Natural killer cell treated with Interleukin-12 subunit alpha and Interleukin-12 subunit beta and Interleukin-15 and Interleukin-18, amount 100 ng/mL, for 72 hours (primary cell): ENCODE data around the gene FAM219A. TPM values are rescaled to one million over a fixed set of nuclear protein-coding genes. Genes with fewer than 3 reads are reported as not detected.

Experiments used
- ATAC-seq, 2 donors: fragments of 150-1000 bp; cut with Tn5 transposase in 1 of 2; sonication (Bioruptor Pico), chemical (Tn5 transposase) in 1 of 2; 2 replicates each; pipeline ENCODE4 v1.10.0; 2021
- DNase-seq: peaks from one replicate; pipeline ENCODE4 v3.0.0; 2022; ENCODE audit warnings: low spot score
- H3K27ac Mint-ChIP-seq, 2 donors: 1 replicate in 1 of 2; 2 replicates in 1 of 2; pipeline ENCODE4 v1.8.0; 2022; ENCODE audit warnings: mixed read lengths in 2 of 2, mild to moderate bottlenecking in 1 of 2, moderate library complexity in 1 of 2
- H3K27me3 Mint-ChIP-seq, 2 donors: 1 replicate in 1 of 2; 2 replicates in 1 of 2; pipeline ENCODE4 v1.8.0; 2022; ENCODE audit warnings: mixed read lengths in 2 of 2
- H3K36me3 Mint-ChIP-seq: one replicate; pipeline ENCODE4 v1.8.0; 2022; ENCODE audit warnings: mixed read lengths
- H3K4me1 Mint-ChIP-seq, 2 donors: 1 replicate in 1 of 2; 2 replicates in 1 of 2; pipeline ENCODE4 v1.8.0; 2022; ENCODE audit warnings: low read depth in 2 of 2, mixed read lengths in 2 of 2, mild to moderate bottlenecking in 1 of 2
- H3K4me3 Mint-ChIP-seq: one replicate; pipeline ENCODE4 v1.8.0; 2022; ENCODE audit warnings: mixed read lengths
- H3K9me3 Mint-ChIP-seq: 2 replicates; pipeline ENCODE4 v1.8.0; 2022; ENCODE audit warnings: mixed read lengths
- total RNA-seq, 2 donors: library from RNA; stranded (reverse); gene quantifications; one replicate each; pipeline ENCODE4 v1.2.3, GENCODE V29; 2022

Gene FAM219A
- total RNA-seq, 2 donors from 2014 or later: 21.4 to 23.5 TPM

DNA sequence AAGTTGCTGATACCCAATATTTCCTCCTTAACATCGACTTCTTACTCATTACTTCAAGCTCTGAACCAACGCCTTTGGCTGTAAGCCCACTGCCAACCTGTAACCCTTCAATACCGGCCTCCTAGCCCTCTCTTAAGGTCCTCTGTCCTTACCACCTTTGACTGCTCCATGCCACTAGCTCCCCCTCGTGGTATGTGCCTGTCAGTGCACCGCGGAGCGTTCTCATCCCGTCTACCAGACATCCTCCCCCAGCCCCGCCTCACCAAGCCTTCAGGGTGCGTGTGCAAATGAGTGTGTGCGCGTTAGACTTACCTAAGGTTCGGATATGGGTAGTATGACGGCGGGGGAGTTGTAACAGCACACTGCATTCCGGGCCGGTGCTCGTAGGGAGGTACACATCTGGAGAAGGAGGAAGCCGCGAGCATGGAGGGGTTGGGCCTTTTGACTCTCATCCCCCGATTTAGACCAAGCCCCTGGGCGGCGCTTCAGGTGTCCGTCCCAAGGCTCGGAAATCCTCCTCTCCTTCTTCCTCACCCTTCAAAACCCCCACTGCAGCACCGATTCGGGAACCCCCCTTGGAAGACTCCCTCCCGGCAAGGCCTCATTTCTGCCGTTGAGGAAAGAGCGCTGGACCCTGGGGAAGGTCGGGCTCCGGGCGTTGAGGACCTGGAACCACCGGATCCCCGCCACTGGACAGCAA is 78.9 kb downstream of the FAM219A start:
- DNase-seq (peak; percentile 90), ATAC-seq (peak; percentile 50 to 55)
- H3K4me1 Mint-ChIP-seq: peaks cover 35 to 38% of the 10 kb centered on the region in 2 donors
- H3K4me3 Mint-ChIP-seq: peak overlapping the region; percentile 78
- no peaks in the 10 kb centered on the region for H3K36me3 Mint-ChIP-seq
- H3K27me3 Mint-ChIP-seq: peaks cover 0 to 6% of the 10 kb centered on the region in 2 donors
- H3K27ac Mint-ChIP-seq: peak overlapping the region in 1 of 2 donors; percentile 2
- H3K9me3 Mint-ChIP-seq: no peaks in the 10 kb centered on the region

DNA sequence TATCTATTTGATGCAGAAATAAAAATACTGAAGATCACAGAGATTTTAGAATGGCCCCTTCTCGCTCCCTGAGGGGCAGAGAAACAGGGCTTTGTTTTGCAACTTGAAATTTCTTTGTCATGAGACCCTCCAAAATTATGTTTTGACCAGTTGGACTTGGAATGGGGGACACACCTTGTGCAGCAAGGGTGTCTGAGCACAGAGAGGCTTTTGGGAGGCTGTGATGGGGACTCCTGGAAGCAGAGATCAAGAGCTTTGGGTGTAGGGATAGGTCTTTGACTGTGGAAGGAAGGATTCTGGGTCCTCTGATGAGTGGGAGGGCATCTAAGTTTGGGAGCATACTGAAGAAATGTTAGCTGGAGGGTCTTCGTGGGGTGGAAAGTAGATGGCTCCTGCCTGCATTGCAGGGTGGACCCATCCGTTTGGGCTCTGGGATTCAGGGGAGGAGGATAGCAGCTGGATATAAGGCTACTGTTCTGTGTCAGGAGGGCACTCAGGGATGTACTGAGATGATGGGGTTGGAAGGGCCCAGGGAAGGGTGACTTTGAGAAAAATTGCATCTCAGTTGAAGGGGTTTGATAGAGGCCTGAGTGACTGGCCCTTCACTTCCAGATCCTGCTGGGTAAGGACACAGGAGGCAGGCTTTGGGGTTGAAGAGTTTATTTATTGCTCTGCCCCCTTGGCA is 79.9 kb downstream of the FAM219A start:
- peak overlapping the region in 1 of 2 donors; percentile 16 for H3K27ac Mint-ChIP-seq
- H3K9me3 Mint-ChIP-seq: no peaks in the 10 kb centered on the region
- H3K4me3 Mint-ChIP-seq: peak overlapping the region; percentile 90
- DNase-seq: no peak
- H3K36me3 Mint-ChIP-seq: no peaks in the 10 kb centered on the region
- H3K4me1 Mint-ChIP-seq: peaks cover 35 to 38% of the 10 kb centered on the region in 2 donors
- H3K27me3 Mint-ChIP-seq: peaks cover 0 to 2% of the 10 kb centered on the region in 2 donors
- ATAC-seq: no peak

DNA sequence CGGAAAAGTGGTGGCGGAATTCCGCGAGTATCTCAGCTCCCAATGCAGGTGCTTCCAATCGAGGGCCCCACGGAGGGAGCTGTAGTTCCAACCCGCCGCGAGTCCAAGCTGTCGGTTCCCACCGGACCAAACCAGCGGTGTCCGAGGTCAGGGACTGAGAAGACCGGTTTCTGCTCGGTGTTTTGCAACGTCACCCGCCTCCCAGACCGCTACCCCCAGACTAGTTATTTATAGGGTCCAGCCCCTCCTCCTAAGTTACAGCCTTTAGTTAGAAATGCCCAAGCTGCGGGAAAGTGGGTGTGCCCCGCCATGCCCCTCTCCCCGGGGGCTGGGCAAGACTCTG is 81.0 kb downstream of the FAM219A start:
- Mint-ChIP-seq H3K27me3 (no peaks in the 10 kb centered on the region), H3K4me1 (peaks cover 35 to 38% of the 10 kb centered on the region in 2 donors), H3K27ac (peak overlapping the region in 1 of 2 donors; percentile 71), H3K36me3 (no peaks in the 10 kb centered on the region), H3K9me3 (no peaks in the 10 kb centered on the region), H3K4me3 (peak overlapping the region; percentile 90)
- ATAC-seq (no peak), DNase-seq (no peak)

DNA sequence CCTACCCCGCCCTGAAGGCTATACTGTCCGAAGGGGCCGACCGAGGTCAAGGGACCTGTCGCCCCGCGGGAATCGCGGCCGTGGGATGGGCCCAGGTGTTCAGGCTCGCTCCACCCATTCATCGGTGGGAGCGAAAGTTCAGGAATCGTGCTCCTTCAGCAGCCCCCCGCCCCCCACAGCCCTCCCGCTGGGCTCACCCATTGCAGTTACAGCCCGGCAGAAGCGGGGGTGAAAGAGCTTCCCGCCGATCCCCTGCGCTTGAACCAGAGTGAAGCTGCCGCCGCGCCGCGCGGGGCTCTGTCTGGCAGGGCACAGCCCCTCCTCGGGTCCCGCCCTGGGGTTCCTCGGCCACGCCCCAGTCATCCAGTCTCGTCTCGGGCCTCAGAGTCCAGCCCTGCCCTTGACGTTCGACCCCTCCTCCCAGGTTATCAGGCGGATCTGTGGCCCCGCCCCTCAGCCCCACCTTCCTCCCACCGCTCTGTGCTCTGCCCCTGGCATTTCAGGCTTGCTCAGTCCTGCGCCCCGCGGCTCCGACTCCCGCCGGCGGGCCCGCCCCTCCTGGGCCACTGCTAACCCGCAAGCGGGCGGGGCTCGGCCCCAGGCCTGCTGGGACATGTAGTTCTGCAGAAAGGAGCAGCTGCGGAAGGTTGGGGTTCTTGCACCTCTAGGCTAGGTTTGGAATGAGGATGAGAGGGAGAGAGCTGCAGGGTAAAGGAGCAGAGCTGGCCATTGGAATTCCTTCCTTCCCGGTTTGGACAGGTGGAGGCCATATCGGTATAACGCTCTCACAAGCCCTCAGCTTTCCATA is 81.6 kb downstream of the FAM219A start, which contains the start of gene MYORG:
Gene MYORG (minus strand): TSS at position 303 of the 808 bp plus-strand sequence. CDS start 3,955 bp downstream, outside the sequence.
- peak within 1 kb of the TSS; percentile 90 for H3K4me3 Mint-ChIP-seq
- no peaks in the 10 kb centered on the region for H3K9me3 Mint-ChIP-seq
- ATAC-seq (peak; percentile 91), DNase-seq (peak; percentile 96)
- H3K36me3 Mint-ChIP-seq: no peaks in the 10 kb centered on the region
- H3K27me3 Mint-ChIP-seq: no peaks in the 10 kb centered on the region
- peaks cover 35 to 38% of the 10 kb centered on the region in 2 donors for H3K4me1 Mint-ChIP-seq
- H3K27ac Mint-ChIP-seq: peak within 1 kb of the TSS; percentile 53 to 71

DNA sequence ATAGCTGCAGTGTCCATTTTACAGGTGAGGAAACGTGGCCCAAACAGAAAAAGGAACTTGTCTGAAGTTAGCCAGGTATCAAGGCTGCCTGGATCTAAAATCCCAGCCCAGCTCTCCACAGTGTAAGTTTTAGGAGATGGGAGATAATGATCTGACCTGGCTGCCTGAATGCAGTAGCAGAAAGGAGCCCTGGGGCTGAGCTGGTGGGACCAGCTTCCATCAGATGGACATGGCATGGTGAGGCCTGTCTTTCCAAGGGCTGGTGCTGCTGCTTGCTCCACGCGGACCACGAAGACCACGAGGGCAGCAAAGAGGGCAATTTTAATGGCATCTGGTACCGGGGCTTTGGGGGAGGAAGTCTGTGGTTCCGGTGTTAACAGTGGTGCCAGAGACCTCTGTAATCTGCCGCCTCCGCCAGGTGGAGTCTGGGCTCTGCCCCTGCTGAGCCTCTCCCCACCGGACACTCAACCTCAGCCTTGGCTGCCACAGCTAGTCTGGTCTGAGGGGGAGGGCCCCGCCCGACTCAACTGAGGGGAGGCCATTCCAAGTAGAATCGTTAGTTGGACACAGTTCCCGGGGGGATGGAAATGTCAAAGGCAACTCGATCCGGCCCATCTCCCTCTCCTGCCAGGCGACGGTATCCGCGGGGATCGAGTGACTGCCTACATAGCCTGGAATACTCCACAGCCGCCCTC is 82.3 kb downstream of the FAM219A start:
- H3K4me3 Mint-ChIP-seq: peak overlapping the region; percentile 90
- H3K27me3 Mint-ChIP-seq: no peaks in the 10 kb centered on the region
- no peaks in the 10 kb centered on the region for H3K9me3 Mint-ChIP-seq
- ATAC-seq (peak in 1 of 2 donors; percentile 39), DNase-seq (no peak)
- H3K27ac Mint-ChIP-seq: peak overlapping the region in 1 of 2 donors; percentile 53
- no peaks in the 10 kb centered on the region for H3K36me3 Mint-ChIP-seq
- peaks cover 32 to 34% of the 10 kb centered on the region in 2 donors for H3K4me1 Mint-ChIP-seq

DNA sequence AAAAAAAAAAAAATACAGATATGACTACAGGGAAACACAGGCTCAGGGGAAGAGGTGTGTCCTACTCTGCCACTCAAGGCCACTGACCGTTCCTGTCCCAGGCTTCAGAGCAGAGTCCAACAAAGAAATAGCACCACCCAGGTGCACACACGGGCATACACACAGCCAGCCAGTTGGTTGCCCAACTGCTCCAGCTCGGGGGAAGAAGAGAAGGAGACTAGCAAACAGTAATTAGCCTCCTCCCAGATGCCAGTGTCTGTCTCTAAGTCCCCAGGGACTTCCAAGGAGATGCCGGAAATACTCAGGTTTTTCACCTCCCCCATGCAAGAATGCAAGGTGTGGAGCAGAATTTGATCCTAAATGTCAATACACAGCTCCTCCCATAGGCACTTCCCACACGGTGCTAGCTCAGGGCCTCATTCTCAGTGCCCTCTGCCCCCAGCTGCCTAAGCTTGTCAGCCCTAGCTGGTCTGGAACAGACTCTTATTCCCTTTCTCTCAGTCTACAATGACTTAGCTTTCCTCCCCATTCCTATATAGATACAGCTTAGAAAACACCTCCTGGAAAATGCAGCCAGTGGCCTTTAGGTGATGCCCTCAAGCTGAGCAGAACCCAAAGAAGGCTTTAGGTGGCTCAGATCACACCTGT is 83.3 kb downstream of the FAM219A start:
- Mint-ChIP-seq H3K27ac (no peak overlapping the region), H3K36me3 (no peaks in the 10 kb centered on the region), H3K27me3 (no peaks in the 10 kb centered on the region), H3K4me3 (peak overlapping the region; percentile 90), H3K4me1 (peaks cover 25 to 29% of the 10 kb centered on the region in 2 donors), H3K9me3 (no peaks in the 10 kb centered on the region)
- DNase-seq: no peak
- no peak for ATAC-seq

DNA sequence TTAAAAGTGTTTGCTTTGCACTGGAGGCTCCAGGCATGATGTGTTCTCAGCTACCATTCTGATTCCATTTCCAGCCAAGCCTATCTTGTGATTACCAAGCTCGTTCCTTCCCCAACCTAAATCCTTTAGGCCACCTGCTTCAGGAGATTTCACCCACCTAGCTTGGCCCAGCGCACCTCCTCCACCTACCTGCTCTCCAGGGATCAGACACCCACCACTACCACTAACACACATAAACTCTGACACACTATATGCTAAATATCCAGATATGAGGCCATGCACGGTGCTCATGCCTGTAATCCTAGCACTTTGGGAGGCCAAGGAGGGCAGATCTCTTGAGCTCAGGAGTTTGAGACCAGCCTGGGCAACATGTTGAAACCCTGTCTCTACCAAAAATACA is 84.0 kb downstream of the FAM219A start:
- no peak overlapping the region for H3K27ac Mint-ChIP-seq
- no peak for ATAC-seq
- H3K4me1 Mint-ChIP-seq: peaks cover 18 to 25% of the 10 kb centered on the region in 2 donors
- H3K4me3 Mint-ChIP-seq: no peak overlapping the region
- no peaks in the 10 kb centered on the region for H3K9me3 Mint-ChIP-seq
- no peak for DNase-seq
- no peaks in the 10 kb centered on the region for H3K27me3 Mint-ChIP-seq
- H3K36me3 Mint-ChIP-seq: no peaks in the 10 kb centered on the region

DNA sequence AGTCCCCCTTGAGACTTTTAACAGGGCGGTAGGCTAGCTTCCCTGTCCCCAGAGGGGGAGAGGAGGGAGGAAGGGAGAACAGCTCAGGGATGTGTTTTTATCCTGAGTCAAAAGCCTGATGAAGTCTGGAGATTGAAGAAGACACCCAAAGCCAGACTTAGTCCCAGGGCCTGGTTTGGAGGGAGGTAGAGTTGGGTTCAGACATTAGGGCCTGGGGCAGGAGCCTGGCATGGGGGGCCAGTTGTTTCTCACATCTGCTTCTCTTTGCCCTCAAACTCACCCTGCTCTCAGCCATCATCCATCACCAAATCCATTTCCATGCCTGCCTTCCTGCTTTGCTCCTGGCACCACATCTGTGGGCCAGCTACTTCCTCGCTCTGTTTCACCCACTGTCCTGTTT is 84.6 kb downstream of the FAM219A start:
- Mint-ChIP-seq H3K36me3 (no peaks in the 10 kb centered on the region), H3K4me3 (no peak overlapping the region)

DNA sequence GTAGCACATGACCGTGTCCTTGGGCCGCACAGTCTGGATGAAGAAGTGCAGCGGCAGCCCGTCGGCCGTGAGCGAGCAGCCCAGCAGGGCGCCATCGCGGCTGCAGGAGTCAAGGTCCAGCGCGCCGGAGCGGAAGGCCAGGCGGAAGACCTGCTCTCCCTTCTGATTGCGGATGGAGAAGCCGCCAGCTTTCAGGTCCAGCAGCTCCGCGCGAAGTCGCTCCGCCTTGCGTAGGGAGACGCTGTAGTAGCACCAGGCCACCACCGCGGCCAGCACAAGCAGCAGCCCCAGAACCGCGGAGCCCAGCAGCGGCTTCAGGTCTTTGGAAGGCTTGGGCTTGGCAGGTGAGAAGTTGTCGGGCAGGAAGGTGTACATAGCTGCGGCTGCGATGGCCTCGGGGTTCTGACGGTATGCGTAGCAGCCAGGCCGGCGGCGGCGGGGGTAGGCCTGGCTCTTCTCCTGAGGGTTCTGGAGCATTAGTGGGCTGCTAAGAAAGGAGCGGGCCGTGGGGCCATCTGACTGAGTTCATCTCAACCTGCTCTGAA is 85.8 kb downstream of the FAM219A start:
- Mint-ChIP-seq H3K9me3 (no peaks in the 10 kb centered on the region), H3K4me1 (peaks cover 9 to 18% of the 10 kb centered on the region in 2 donors), H3K27me3 (no peaks in the 10 kb centered on the region), H3K27ac (no peak overlapping the region), H3K36me3 (no peaks in the 10 kb centered on the region), H3K4me3 (no peak overlapping the region)
- ATAC-seq (no peak), DNase-seq (no peak)

More for the DNA sequence above, 84.6 kb downstream of the FAM219A start:
- DNase-seq: no peak
- Mint-ChIP-seq H3K27ac (no peak overlapping the region), H3K4me1 (peaks cover 14 to 22% of the 10 kb centered on the region in 2 donors), H3K9me3 (no peaks in the 10 kb centered on the region), H3K27me3 (no peaks in the 10 kb centered on the region)
- no peak for ATAC-seq

DNA sequence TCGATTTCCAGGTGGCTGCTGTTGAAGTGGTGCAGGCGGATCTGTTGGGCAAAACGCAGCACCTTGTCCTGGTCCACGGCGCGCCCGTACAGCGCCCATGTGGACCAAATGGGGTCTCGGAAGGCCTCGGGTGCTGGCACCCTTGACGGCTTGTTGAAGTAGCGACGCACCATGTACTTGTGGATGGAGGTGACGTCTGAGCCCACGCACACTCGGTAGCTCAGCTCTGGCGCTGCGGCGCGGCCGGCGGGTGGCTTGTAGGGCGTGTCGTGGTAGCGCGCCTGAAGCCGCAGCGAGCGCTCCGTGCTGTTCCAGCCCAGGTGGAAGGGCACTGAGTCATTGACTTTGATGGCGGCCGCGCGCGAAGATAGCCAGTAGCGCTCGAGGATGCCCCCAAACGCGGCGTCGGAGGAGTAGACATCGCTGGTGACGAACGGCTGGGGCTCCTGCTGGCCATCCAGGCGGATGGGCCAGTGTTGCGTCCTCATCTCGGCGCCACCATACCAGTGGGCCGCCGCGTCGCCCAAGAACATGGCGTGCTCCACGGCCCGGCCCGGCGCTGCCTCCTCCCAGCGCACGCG is 86.4 kb downstream of the FAM219A start:
- peaks cover 9 to 18% of the 10 kb centered on the region in 2 donors for H3K4me1 Mint-ChIP-seq
- no peak overlapping the region for H3K27ac Mint-ChIP-seq
- H3K9me3 Mint-ChIP-seq: no peaks in the 10 kb centered on the region
- no peak for ATAC-seq
- no peaks in the 10 kb centered on the region for H3K36me3 Mint-ChIP-seq
- H3K27me3 Mint-ChIP-seq: no peaks in the 10 kb centered on the region
- no peak for DNase-seq
- no peak overlapping the region for H3K4me3 Mint-ChIP-seq

DNA sequence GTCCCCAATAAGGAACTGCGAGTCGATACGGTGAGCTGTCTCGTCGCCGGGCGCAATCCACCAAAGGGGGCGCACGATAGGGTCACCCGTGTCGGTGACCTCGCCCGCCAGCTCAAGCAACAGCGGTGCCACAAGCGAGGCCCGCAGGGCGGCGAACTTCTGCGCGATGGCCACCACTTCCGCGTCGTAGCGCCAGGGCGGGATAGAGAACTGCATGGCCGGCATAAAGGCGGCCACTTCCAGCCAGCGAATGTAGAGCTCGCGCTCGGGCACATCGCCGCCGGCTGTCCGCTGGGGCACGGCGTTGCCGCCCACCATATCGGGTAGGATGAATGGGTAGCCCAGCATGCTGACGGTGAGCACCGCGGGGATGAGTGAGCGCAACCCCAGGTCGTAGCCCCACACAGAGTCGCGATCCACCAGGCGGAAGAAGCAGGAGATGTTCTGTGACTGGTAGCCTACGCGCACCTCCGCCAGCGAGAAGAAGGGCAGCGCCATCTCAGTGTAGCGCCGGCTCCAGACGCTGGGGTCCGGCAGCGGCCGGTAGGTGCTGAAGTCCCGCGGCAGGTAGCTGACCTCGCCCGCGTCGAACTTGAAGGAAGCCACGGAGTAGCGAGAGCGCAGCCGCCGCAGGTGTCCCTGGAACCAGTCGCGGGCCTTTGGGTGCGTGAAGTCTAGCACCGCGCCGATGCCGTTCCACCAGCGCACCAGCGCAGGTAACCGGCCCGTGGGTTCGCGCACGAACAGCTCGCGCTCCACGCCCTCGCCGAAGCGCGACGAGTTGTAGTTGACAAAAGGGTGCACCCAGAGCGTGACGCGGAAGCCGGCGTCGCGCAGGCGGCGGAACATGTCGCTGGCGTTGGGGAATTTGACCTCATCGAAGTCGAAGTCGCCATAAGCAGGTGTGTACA is 87.1 kb downstream of the FAM219A start:
- Mint-ChIP-seq H3K27me3 (no peaks in the 10 kb centered on the region), H3K4me3 (peak overlapping the region; percentile 10), H3K36me3 (no peaks in the 10 kb centered on the region), H3K4me1 (peaks cover 7 to 16% of the 10 kb centered on the region in 2 donors), H3K27ac (no peak overlapping the region), H3K9me3 (no peaks in the 10 kb centered on the region)
- ATAC-seq: peak; percentile 34 to 45
- no peak for DNase-seq
